ENCODE results near the gene CABP4. TPM values are rescaled to one million over a fixed set of nuclear protein-coding genes. Genes with fewer than 3 reads are reported as not detected.

Gene CABP4
- total and polyA plus RNA-seq, 10 of the 15 experiments (the other 5 are each of a cell fraction or from before 2014, with no cell fraction given), result 0.04 to 0.41 (median 0.14) TPM; not detected in 2

DNA sequence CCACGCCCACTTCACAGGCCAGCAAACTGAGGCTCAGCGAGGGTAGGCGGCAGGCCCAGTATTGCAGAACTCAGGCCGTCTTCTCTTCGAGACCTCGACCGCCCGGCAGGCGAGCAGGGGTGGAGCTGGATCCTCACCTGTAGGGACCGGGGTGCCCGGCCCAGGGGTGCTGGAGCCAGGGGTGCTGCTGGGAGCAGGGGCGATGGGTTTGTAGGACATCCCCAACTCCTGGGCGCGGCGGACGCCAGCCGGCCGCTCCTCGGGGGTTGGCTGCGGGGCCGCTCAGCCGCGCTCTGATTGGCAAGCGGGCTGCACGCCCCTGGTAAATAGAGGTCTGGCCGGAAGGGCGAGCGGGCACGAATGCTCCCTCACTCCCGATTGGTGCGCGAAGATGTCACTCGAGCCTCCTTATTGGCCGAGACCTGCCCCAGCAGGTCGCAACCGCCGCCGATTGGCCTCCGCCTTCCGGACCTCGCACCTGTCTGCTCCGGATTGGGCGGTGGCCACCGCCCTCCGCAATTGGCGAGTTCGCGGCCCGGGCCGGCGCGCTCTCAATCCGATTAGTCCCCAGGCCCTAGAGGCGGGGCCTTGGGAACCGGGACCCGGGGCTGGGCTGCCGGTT is 52.8 kb downstream of the CABP4 start, which contains the start of gene CDK2AP2 (continued):
- TF ChIP-seq, protein P1, sequence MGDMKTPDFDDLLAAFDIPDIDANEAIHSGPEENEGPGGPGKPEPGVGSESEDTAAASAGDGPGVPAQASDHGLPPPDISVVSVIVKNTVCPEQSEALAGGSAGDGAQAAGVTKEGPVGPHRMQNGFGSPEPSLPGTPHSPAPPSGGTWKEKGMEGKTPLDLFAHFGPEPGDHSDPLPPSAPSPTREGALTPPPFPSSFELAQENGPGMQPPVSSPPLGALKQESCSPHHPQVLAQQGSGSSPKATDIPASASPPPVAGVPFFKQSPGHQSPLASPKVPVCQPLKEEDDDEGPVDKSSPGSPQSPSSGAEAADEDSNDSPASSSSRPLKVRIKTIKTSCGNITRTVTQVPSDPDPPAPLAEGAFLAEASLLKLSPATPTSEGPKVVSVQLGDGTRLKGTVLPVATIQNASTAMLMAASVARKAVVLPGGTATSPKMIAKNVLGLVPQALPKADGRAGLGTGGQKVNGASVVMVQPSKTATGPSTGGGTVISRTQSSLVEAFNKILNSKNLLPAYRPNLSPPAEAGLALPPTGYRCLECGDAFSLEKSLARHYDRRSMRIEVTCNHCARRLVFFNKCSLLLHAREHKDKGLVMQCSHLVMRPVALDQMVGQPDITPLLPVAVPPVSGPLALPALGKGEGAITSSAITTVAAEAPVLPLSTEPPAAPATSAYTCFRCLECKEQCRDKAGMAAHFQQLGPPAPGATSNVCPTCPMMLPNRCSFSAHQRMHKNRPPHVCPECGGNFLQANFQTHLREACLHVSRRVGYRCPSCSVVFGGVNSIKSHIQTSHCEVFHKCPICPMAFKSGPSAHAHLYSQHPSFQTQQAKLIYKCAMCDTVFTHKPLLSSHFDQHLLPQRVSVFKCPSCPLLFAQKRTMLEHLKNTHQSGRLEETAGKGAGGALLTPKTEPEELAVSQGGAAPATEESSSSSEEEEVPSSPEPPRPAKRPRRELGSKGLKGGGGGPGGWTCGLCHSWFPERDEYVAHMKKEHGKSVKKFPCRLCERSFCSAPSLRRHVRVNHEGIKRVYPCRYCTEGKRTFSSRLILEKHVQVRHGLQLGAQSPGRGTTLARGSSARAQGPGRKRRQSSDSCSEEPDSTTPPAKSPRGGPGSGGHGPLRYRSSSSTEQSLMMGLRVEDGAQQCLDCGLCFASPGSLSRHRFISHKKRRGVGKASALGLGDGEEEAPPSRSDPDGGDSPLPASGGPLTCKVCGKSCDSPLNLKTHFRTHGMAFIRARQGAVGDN (IDR thresholded peaks at IDR 0.05), result no peak
- TF ChIP-seq ESRRA (IDR thresholded peaks at IDR 0.05; ENCODE audit: low read length) (no peak), ZZZ3 (IDR thresholded peaks at IDR 0.05; ENCODE audit: control insufficient read depth, insufficient read length, low read depth) (no peak), KLF5 (IDR thresholded peaks at IDR 0.05; ENCODE audit: partially characterized antibody) (peak; percentile 65), CBX5 (IDR thresholded peaks at IDR 0.05; ENCODE audit: low read depth) (no peak), NR2F1 (conservative IDR thresholded peaks at IDR 0.05) (0 out of 2 replicates have a peak, but pooled peaks have one; percentile 13), SREBF1 (IDR thresholded peaks at IDR 0.05; ENCODE audit: low read length) (no peak), STAT3 (IDR thresholded peaks at IDR 0.05; ENCODE audit: low read depth, low read length) (no peak), RAD51 (IDR thresholded peaks at IDR 0.05) (no peak), GATAD2B (conservative IDR thresholded peaks at IDR 0.05; ENCODE audit: low read depth) (no peak), TCF7 (IDR thresholded peaks at IDR 0.05; ENCODE audit: borderline replicate concordance) (no peak), STAT1 (conservative IDR thresholded peaks at IDR 0.05) (no peak), YY1 (IDR thresholded peaks at IDR 0.05; ENCODE audit: low read depth, low read length) (no peak; the same call in 1 of the 2 replicates), TBL1XR1 (IDR thresholded peaks at IDR 0.05; ENCODE audit: low read depth, low read length) (no peak)
- TF ChIP-seq, protein P2, sequence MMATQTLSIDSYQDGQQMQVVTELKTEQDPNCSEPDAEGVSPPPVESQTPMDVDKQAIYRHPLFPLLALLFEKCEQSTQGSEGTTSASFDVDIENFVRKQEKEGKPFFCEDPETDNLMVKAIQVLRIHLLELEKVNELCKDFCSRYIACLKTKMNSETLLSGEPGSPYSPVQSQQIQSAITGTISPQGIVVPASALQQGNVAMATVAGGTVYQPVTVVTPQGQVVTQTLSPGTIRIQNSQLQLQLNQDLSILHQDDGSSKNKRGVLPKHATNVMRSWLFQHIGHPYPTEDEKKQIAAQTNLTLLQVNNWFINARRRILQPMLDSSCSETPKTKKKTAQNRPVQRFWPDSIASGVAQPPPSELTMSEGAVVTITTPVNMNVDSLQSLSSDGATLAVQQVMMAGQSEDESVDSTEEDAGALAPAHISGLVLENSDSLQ (IDR thresholded peaks at IDR 0.05), result peak; percentile 99
- TF ChIP-seq, protein P3, sequence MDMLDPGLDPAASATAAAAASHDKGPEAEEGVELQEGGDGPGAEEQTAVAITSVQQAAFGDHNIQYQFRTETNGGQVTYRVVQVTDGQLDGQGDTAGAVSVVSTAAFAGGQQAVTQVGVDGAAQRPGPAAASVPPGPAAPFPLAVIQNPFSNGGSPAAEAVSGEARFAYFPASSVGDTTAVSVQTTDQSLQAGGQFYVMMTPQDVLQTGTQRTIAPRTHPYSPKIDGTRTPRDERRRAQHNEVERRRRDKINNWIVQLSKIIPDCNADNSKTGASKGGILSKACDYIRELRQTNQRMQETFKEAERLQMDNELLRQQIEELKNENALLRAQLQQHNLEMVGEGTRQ (IDR thresholded peaks at IDR 0.05; ENCODE audit: borderline replicate concordance, low read depth, low read length), result no peak
- TF ChIP-seq, protein P4, sequence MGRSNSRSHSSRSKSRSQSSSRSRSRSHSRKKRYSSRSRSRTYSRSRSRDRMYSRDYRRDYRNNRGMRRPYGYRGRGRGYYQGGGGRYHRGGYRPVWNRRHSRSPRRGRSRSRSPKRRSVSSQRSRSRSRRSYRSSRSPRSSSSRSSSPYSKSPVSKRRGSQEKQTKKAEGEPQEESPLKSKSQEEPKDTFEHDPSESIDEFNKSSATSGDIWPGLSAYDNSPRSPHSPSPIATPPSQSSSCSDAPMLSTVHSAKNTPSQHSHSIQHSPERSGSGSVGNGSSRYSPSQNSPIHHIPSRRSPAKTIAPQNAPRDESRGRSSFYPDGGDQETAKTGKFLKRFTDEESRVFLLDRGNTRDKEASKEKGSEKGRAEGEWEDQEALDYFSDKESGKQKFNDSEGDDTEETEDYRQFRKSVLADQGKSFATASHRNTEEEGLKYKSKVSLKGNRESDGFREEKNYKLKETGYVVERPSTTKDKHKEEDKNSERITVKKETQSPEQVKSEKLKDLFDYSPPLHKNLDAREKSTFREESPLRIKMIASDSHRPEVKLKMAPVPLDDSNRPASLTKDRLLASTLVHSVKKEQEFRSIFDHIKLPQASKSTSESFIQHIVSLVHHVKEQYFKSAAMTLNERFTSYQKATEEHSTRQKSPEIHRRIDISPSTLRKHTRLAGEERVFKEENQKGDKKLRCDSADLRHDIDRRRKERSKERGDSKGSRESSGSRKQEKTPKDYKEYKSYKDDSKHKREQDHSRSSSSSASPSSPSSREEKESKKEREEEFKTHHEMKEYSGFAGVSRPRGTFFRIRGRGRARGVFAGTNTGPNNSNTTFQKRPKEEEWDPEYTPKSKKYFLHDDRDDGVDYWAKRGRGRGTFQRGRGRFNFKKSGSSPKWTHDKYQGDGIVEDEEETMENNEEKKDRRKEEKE (IDR thresholded peaks at IDR 0.05), result no peak
- TF ChIP-seq, protein P5, sequence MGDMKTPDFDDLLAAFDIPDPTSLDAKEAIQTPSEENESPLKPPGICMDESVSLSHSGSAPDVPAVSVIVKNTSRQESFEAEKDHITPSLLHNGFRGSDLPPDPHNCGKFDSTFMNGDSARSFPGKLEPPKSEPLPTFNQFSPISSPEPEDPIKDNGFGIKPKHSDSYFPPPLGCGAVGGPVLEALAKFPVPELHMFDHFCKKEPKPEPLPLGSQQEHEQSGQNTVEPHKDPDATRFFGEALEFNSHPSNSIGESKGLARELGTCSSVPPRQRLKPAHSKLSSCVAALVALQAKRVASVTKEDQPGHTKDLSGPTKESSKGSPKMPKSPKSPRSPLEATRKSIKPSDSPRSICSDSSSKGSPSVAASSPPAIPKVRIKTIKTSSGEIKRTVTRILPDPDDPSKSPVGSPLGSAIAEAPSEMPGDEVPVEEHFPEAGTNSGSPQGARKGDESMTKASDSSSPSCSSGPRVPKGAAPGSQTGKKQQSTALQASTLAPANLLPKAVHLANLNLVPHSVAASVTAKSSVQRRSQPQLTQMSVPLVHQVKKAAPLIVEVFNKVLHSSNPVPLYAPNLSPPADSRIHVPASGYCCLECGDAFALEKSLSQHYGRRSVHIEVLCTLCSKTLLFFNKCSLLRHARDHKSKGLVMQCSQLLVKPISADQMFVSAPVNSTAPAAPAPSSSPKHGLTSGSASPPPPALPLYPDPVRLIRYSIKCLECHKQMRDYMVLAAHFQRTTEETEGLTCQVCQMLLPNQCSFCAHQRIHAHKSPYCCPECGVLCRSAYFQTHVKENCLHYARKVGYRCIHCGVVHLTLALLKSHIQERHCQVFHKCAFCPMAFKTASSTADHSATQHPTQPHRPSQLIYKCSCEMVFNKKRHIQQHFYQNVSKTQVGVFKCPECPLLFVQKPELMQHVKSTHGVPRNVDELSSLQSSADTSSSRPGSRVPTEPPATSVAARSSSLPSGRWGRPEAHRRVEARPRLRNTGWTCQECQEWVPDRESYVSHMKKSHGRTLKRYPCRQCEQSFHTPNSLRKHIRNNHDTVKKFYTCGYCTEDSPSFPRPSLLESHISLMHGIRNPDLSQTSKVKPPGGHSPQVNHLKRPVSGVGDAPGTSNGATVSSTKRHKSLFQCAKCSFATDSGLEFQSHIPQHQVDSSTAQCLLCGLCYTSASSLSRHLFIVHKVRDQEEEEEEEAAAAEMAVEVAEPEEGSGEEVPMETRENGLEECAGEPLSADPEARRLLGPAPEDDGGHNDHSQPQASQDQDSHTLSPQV (IDR thresholded peaks at IDR 0.05), result no peak

All from GM12878 (cell line).